ENCODE measurements around the gene ACSS3. TPM values are rescaled to one million over a fixed set of nuclear protein-coding genes. Genes with fewer than 3 reads are reported as not detected.

Gene ACSS3
- total and polyA plus RNA-seq, 2 donors (not counting 3 experiments of a cell fraction or from before 2014, with no cell fraction given) = 0.12 to 0.86 TPM

DNA sequence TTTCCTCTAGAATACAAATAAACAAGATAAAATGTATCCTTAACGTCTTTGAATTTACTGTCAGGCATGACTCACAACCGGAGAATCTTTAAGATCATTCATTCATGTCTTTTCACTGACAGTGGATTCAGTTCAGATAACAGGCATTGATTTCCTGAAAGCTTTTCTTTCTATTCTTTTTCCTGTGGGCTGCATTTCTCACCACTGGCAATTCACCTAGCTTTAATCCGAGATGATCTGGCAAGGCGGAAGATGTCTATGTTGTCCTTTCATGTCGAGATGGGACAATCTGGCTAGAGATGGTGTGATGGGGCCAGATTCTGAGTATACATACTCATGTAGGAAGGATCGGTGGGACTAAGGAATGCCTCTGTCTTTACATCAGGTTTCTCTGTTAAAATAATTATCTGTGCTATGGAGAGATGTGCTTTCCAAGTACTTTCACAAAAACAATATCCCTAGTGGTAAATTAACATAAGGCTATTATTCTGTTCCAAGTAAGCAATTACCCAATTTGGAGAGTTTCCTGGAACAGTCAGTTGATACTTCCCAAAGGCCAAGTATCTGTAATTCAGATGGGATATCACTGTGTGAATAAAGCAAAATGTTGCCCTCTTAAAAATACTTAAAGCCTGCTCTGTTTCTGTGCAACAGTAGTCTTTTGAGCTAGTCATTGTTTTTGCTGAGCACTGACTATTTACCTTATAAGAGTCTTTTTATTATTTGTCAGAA is 17.8 kb downstream of the ACSS3 start:
- H4K20me1 ChIP-seq (replicated peaks; ENCODE audit: control insufficient read depth, extremely low read depth, insufficient read depth, low read length) = no peaks in the 10 kb centered on the region
- no peaks in the 10 kb centered on the region for H3K4me1 ChIP-seq (ENCODE audit: control insufficient read depth, extremely low read depth, insufficient read depth, low read length)
- H3K4me2 ChIP-seq (ENCODE audit: insufficient read depth, low read length) = no peak overlapping the region
- H3K27ac ChIP-seq (ENCODE audit: insufficient read depth, low read depth, low read length) = no peak overlapping the region
- FAIRE-seq (no peak), DNase-seq (ENCODE audit: low read depth, low spot score) (no peak)
- H3K4me3 ChIP-seq (replicated peaks in 1 of 3; ENCODE audit: insufficient read depth in 1 of 3, low read depth in 1 of 3, low read length in 3 of 3) = no peak overlapping the region
- CTCF ChIA-PET = interaction anchor here (0.6 kb wide), 1 partner anchor 190 kb away, joined by 3 read pairs; no protein-coding TSS in a partner anchor
- H3K79me2 ChIP-seq (ENCODE audit: control insufficient read depth, insufficient read depth, low read length) = no peaks in the 10 kb centered on the region
- BruUV-seq (replicated peaks) = no TSS peak
- H3K9ac ChIP-seq (replicated peaks; ENCODE audit: extremely low read depth, insufficient read depth, low read length) = no peak overlapping the region
- TF ChIP-seq JUN (IDR thresholded peaks at IDR 0.05; ENCODE audit: borderline replicate concordance, insufficient read depth, insufficient read length, low read depth) = no peak
- TF ChIP-seq MAX (IDR thresholded peaks at IDR 0.05; ENCODE audit: insufficient read depth, insufficient read length) = no peak
- TF ChIP-seq GATA2 (IDR thresholded peaks at IDR 0.05; ENCODE audit: insufficient read depth, insufficient read length, low read depth, low read length) = no peak
- no peak for TF ChIP-seq POLR2A (IDR thresholded peaks at IDR 0.05; ENCODE audit: low read depth, low read length)
- no peaks in the 10 kb centered on the region for H3K9me3 ChIP-seq (replicated peaks; ENCODE audit: control insufficient read depth, insufficient read depth, low read length)
- no peaks in the 10 kb centered on the region for H3K9me1 ChIP-seq (replicated peaks; ENCODE audit: control insufficient read depth, extremely low read depth, insufficient read depth, low read length)
- POLR2A ChIA-PET = no interaction called here
- dilution Hi-C loops (cut with MboI; ENCODE audit: extremely low pct_ligation_motif_present, low sequenced_read_pairs) = no loop called here
- H3K27me3 ChIP-seq (ENCODE audit: control insufficient read depth in 2 of 2, insufficient read depth in 2 of 2, low read length in 2 of 2) = peaks cover 1 to 2% of the 10 kb centered on the region in 2 experiments
- H2AFZ ChIP-seq (ENCODE audit: low read depth, low read length) = no peak overlapping the region
- intact Hi-C loops (cut with micrococcal nuclease) = no loop called here
- no peaks in the 10 kb centered on the region for H3K36me3 ChIP-seq (ENCODE audit: control insufficient read depth in 2 of 2, extremely low read depth in 1 of 2, insufficient read depth in 2 of 2, low read length in 2 of 2)

DNA sequence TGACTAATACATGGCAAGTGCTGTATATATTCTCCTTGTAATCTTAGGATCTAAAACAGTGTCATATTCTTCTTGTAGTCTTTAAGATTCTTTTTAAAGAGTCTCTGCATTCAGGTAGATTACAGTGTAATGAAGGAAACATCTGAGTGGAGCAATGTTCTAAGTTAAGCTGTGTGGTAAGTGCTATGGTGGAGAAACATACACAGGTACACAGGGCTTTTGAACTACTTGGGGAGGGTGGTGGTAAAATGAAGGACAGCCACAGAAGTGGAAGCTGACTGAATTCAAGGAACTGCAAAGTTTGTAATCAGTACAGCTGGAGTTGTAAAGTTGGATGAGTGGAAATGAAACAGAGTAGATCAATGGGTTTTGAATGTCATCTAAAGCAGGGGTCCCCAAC is 27.8 kb downstream of the ACSS3 start:
- Histone ChIP-seq H3K79me2 (ENCODE audit: control insufficient read depth, insufficient read depth, low read length) (no peaks in the 10 kb centered on the region), H3K36me3 (ENCODE audit: control insufficient read depth in 2 of 2, extremely low read depth in 1 of 2, insufficient read depth in 2 of 2, low read length in 2 of 2) (no peaks in the 10 kb centered on the region), H4K20me1 (replicated peaks; ENCODE audit: control insufficient read depth, extremely low read depth, insufficient read depth, low read length) (no peaks in the 10 kb centered on the region), H3K9me1 (replicated peaks; ENCODE audit: control insufficient read depth, extremely low read depth, insufficient read depth, low read length) (no peaks in the 10 kb centered on the region), H3K4me3 (replicated peaks in 1 of 3; ENCODE audit: insufficient read depth in 1 of 3, low read depth in 1 of 3, low read length in 3 of 3) (no peak overlapping the region), H3K9me3 (replicated peaks; ENCODE audit: control insufficient read depth, insufficient read depth, low read length) (no peaks in the 10 kb centered on the region), H3K9ac (replicated peaks; ENCODE audit: extremely low read depth, insufficient read depth, low read length) (no peak overlapping the region), H3K27ac (ENCODE audit: insufficient read depth, low read depth, low read length) (no peak overlapping the region), H2AFZ (ENCODE audit: low read depth, low read length) (no peak overlapping the region), H3K27me3 (ENCODE audit: control insufficient read depth in 2 of 2, insufficient read depth in 2 of 2, low read length in 2 of 2) (no peaks in the 10 kb centered on the region), H3K4me2 (ENCODE audit: insufficient read depth, low read length) (no peak overlapping the region), H3K4me1 (ENCODE audit: control insufficient read depth, extremely low read depth, insufficient read depth, low read length) (no peaks in the 10 kb centered on the region)
- no peak for DNase-seq (ENCODE audit: low read depth, low spot score)
- no peak for TF ChIP-seq POLR2AphosphoS5 (IDR thresholded peaks at IDR 0.05; ENCODE audit: insufficient read depth, low read depth, low read length)
- no peak for TF ChIP-seq MYC (IDR thresholded peaks at IDR 0.05; ENCODE audit: low read depth, low read length)
- TF ChIP-seq POLR2A (IDR thresholded peaks at IDR 0.05; ENCODE audit: low read depth, low read length) = no peak
- TF ChIP-seq FOS (IDR thresholded peaks at IDR 0.05; ENCODE audit: borderline replicate concordance, insufficient read depth, low read length) = no peak
- TF ChIP-seq GATA2 (IDR thresholded peaks at IDR 0.05; ENCODE audit: insufficient read depth, insufficient read length, low read depth, low read length) = no peak
- TF ChIP-seq JUN (IDR thresholded peaks at IDR 0.05; ENCODE audit: borderline replicate concordance, insufficient read depth, insufficient read length, low read depth) = no peak
- no TSS peak for BruUV-seq (replicated peaks)
- dilution Hi-C loops (cut with MboI; ENCODE audit: extremely low pct_ligation_motif_present, low sequenced_read_pairs) (no loop called here), intact Hi-C loops (cut with micrococcal nuclease) (no loop called here)
- POLR2A ChIA-PET = no interaction called here
- CTCF ChIA-PET = interaction anchor here (1.0 kb wide), 1 partner anchor 268 kb away, joined by 3 read pairs; no protein-coding TSS in a partner anchor
- no peak for FAIRE-seq

All from endothelial cell of umbilical vein (primary cell).